ENCODE results near the gene SYPL1.

Gene SYPL1

DNA sequence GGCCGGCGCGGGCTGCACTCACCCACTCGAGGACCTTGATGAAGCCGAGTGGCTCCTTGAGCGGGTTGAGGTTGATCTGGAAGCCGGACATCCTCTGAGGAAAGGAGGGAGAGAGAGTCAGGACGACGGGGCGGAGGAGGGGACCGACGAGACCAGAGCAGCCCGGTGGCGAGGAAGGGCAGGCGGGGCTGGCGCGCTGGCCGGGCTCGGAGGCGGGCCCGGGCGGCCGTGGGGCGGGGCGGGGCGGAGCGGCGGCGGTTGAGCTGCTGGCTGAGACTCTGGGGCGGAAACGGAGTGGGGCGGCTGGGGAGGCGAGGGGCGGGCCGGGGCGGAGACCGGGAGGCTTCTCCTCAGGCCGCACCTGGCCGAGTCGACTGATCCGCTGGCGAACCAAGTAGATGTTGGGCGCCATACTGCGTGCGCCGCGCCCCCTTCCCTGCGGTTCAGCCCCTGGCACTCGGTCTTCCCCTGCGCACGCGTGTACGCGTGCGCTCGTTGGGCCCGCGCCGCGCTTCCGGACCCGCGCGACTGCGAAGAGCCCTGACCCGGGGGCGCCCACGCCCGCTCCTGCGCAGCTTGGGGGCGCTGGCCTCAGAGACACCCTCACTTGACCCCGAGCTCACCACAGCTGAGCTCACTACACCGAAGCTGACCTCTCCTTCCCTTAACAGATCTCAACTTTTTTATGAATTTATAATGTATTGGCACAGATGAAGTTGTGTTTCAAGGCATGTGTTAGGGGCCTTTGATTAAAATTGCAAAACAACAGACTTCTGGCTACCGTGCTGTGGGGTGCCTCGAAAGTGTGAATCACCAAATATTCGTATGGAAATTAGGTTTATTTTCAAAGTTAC lies at the start of gene SYPL1:
SYPL1 (minus strand) TSS at position 195 of the 854 bp plus-strand sequence; CDS start at position 91, 104 bp downstream.
- peak within 1 kb of the TSS; percentile 89 for H3K4me2 ChIP-seq (ENCODE audit: low read length)
- peaks cover 43% of the 10 kb centered on the region for H3F3A ChIP-seq (ENCODE audit: control insufficient read depth, insufficient read depth)
- H3K27ac ChIP-seq (ENCODE audit: low read depth, low read length): peak within 1 kb of the TSS; percentile 88
- peaks cover 48% of the 10 kb centered on the region for H3K36me3 ChIP-seq (ENCODE audit: control insufficient read depth, low read length)
- peaks cover 78% of the 10 kb centered on the region for H3K4me1 ChIP-seq (ENCODE audit: control insufficient read depth, low read length)
- no peaks in the 10 kb centered on the region for H3K9me3 ChIP-seq (ENCODE audit: control insufficient read depth, insufficient read depth, low read length)
- H3K9me2 ChIP-seq (replicated peaks; ENCODE audit: control insufficient read depth, low read length): no peaks in the 10 kb centered on the region
- H4K20me1 ChIP-seq (ENCODE audit: control insufficient read depth, insufficient read depth, low read depth, low read length): peaks cover 20% of the 10 kb centered on the region
- no peaks in the 10 kb centered on the region for H3K27me3 ChIP-seq (ENCODE audit: control insufficient read depth, low read length)
- TF ChIP-seq EZH2phosphoT487 (IDR thresholded peaks at IDR 0.05; ENCODE audit: borderline replicate concordance, low read length) (no peak), CTCF (IDR thresholded peaks at IDR 0.05; ENCODE audit: low read depth, low read length, poor library complexity, severe bottlenecking) (peak; percentile 54)
- peak within 1 kb of the TSS; percentile 81 for H3K4me3 ChIP-seq (ENCODE audit: low read length)
- H3K79me2 ChIP-seq (ENCODE audit: control insufficient read depth, low read length): peaks cover 63% of the 10 kb centered on the region

GRCh38 chr7:106155027-106155426 lies 42.9 kb upstream of the SYPL1 start:
- Histone ChIP-seq H3K27me3 (ENCODE audit: control insufficient read depth, low read length) (0 out of 2 replicates have a peak, but pooled peaks cover 5% of the 10 kb centered on the region), H3K27ac (ENCODE audit: low read depth, low read length) (peak overlapping the region; percentile 58), H3K4me1 (ENCODE audit: control insufficient read depth, low read length) (peaks cover 54% of the 10 kb centered on the region), H3K36me3 (ENCODE audit: control insufficient read depth, low read length) (no peaks in the 10 kb centered on the region), H3F3A (ENCODE audit: control insufficient read depth, insufficient read depth) (peaks cover 19% of the 10 kb centered on the region), H3K79me2 (ENCODE audit: control insufficient read depth, low read length) (no peaks in the 10 kb centered on the region), H3K4me2 (ENCODE audit: low read length) (peak overlapping the region; percentile 80), H4K20me1 (ENCODE audit: control insufficient read depth, insufficient read depth, low read depth, low read length) (no peaks in the 10 kb centered on the region), H3K9me2 (replicated peaks; ENCODE audit: control insufficient read depth, low read length) (no peaks in the 10 kb centered on the region), H3K9me3 (ENCODE audit: control insufficient read depth, insufficient read depth, low read length) (no peaks in the 10 kb centered on the region), H3K4me3 (ENCODE audit: low read length) (peak overlapping the region; percentile 68)
- TF ChIP-seq EZH2phosphoT487 (IDR thresholded peaks at IDR 0.05; ENCODE audit: borderline replicate concordance, low read length) (no peak), CTCF (IDR thresholded peaks at IDR 0.05; ENCODE audit: low read depth, low read length, poor library complexity, severe bottlenecking) (no peak)

GRCh38 chr7:106153891-106154449 lies 41.9 kb upstream of the SYPL1 start:
- peak overlapping the region; percentile 58; the same call in 1 of the 2 replicates for H3K27ac ChIP-seq (ENCODE audit: low read depth, low read length)
- H3K4me2 ChIP-seq (ENCODE audit: low read length): peak overlapping the region; percentile 80
- H3K4me3 ChIP-seq (ENCODE audit: low read length): peak overlapping the region; percentile 68

More at GRCh38 chr7:106153891-106154449, 41.9 kb upstream of the SYPL1 start:
- Histone ChIP-seq H3K9me2 (replicated peaks; ENCODE audit: control insufficient read depth, low read length) (no peaks in the 10 kb centered on the region), H3F3A (ENCODE audit: control insufficient read depth, insufficient read depth) (peaks cover 13% of the 10 kb centered on the region), H3K4me1 (ENCODE audit: control insufficient read depth, low read length) (peaks cover 54% of the 10 kb centered on the region), H3K9me3 (ENCODE audit: control insufficient read depth, insufficient read depth, low read length) (no peaks in the 10 kb centered on the region), H3K79me2 (ENCODE audit: control insufficient read depth, low read length) (no peaks in the 10 kb centered on the region), H3K27me3 (ENCODE audit: control insufficient read depth, low read length) (0 out of 2 replicates have a peak, but pooled peaks cover 5% of the 10 kb centered on the region), H4K20me1 (ENCODE audit: control insufficient read depth, insufficient read depth, low read depth, low read length) (no peaks in the 10 kb centered on the region), H3K36me3 (ENCODE audit: control insufficient read depth, low read length) (no peaks in the 10 kb centered on the region)
- TF ChIP-seq CTCF (IDR thresholded peaks at IDR 0.05; ENCODE audit: low read depth, low read length, poor library complexity, severe bottlenecking): peak; percentile 98
- TF ChIP-seq EZH2phosphoT487 (IDR thresholded peaks at IDR 0.05; ENCODE audit: borderline replicate concordance, low read length): no peak

All from DOHH2 (cell line).